ENCODE measurements around the gene MAML2.

DNA sequence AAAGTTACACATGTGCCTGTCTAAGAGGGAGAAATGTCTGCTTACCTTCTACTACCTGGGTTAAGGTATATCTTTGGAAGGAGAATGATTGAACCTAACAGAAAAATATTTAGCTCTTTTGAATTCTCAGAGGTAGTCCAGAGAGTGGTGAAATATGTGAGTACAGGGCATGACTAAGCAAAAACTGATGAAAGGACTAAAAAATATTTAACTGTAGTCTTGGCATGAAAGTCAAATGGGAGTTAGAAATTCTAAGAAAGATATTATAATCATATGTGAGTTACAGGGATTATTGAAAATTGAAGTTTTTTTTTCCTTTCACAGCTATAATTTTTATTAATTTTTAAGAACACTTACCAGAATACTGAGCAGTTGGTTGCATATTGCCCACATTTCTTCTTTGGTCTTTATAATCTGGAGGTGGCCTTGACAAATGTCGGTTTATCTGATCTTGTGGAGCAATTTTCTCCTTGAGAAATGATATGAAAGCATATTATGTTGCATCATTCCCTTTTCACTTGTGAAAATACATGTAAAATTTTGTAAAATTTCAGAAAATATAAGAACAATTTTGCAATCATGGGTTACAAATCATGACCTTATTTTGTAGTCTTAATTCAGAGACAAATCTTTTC, 357.7 kb downstream of the MAML2 start:
- no peak for TF ChIP-seq EZH2 (IDR thresholded peaks at IDR 0.05; ENCODE audit: borderline replicate concordance)
- TF ChIP-seq, protein P1, sequence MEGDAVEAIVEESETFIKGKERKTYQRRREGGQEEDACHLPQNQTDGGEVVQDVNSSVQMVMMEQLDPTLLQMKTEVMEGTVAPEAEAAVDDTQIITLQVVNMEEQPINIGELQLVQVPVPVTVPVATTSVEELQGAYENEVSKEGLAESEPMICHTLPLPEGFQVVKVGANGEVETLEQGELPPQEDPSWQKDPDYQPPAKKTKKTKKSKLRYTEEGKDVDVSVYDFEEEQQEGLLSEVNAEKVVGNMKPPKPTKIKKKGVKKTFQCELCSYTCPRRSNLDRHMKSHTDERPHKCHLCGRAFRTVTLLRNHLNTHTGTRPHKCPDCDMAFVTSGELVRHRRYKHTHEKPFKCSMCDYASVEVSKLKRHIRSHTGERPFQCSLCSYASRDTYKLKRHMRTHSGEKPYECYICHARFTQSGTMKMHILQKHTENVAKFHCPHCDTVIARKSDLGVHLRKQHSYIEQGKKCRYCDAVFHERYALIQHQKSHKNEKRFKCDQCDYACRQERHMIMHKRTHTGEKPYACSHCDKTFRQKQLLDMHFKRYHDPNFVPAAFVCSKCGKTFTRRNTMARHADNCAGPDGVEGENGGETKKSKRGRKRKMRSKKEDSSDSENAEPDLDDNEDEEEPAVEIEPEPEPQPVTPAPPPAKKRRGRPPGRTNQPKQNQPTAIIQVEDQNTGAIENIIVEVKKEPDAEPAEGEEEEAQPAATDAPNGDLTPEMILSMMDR (IDR thresholded peaks at IDR 0.05; ENCODE audit: poor library complexity) = no peak

All from hepatocyte (in vitro differentiated cells).